GM21447 (cell line): Measurements from ENCODE around the gene ZFHX3.

ENCODE experiments used
- ATAC-seq: cut with Tn5 transposase; IDR thresholded peaks from one replicate; pipeline ENCODE4 v1.9.1; 2021; ENCODE audit not compliant: unreplicated experiment

ZFHX3 gene

GRCh38 chr16:72957303-72958277, 90.3 kb downstream of the ZFHX3 start:
- no peak for ATAC-seq

- ATAC-seq = no peak
These were observed 91.5 kb downstream of the ZFHX3 start for GRCh38 chr16:72956124-72957064.

- ATAC-seq = no peak
These were observed 95.1 kb downstream of the ZFHX3 start for GRCh38 chr16:72952811-72953271.

- no peak for ATAC-seq
These were observed 95.5 kb downstream of the ZFHX3 start for GRCh38 chr16:72952404-72952803.

GRCh38 chr16:72951916-72952315, 96.0 kb downstream of the ZFHX3 start:
- no peak for ATAC-seq

GRCh38 chr16:72950669-72951068, 97.3 kb downstream of the ZFHX3 start:
- ATAC-seq = no peak

GRCh38 chr16:72948238-72948829, 99.6 kb downstream of the ZFHX3 start:
- no peak for ATAC-seq

GRCh38 chr16:72947379-72948237, 100.3 kb downstream of the ZFHX3 start:
- no peak for ATAC-seq

GRCh38 chr16:72946474-72947194, 101.3 kb downstream of the ZFHX3 start:
- ATAC-seq = no peak

GRCh38 chr16:72946063-72946462, 101.9 kb downstream of the ZFHX3 start:
- ATAC-seq = no peak

GRCh38 chr16:72945611-72946010, 102.3 kb downstream of the ZFHX3 start:
- no peak for ATAC-seq

GRCh38 chr16:72944757-72945485, 103.0 kb downstream of the ZFHX3 start:
- ATAC-seq = no peak

GRCh38 chr16:72942021-72942420, 105.9 kb downstream of the ZFHX3 start:
- ATAC-seq = no peak

GRCh38 chr16:72940886-72941285, 107.0 kb downstream of the ZFHX3 start:
- ATAC-seq = no peak

- ATAC-seq = no peak
These were observed 108.7 kb downstream of the ZFHX3 start for GRCh38 chr16:72939247-72939646.

- ATAC-seq = no peak
These were observed 109.1 kb downstream of the ZFHX3 start for GRCh38 chr16:72938795-72939164.

GRCh38 chr16:72937916-72938794, 109.8 kb downstream of the ZFHX3 start:
- no peak for ATAC-seq

GRCh38 chr16:72937360-72937759, 110.6 kb downstream of the ZFHX3 start:
- no peak for ATAC-seq
